Measurements from ENCODE around the gene SETMAR. TPM values are rescaled to one million over a fixed set of nuclear protein-coding genes. Genes with fewer than 3 reads are reported as not detected.

Gene SETMAR
- polyA plus RNA-seq, 1 donor (not counting 4 experiments of a cell fraction or from before 2014, with no cell fraction given): 12.7 TPM

- no peak overlapping the region for H3K4me2 ChIP-seq (ENCODE audit: control insufficient read depth, extremely low read depth, insufficient read depth, low read depth, low read length)
- dilution Hi-C loops (cut with MboI; ENCODE audit: extremely low pct_ligation_motif_present, low sequenced_read_pairs): no loop called here
- H3K4me3 ChIP-seq (ENCODE audit: control insufficient read depth in 2 of 3, extremely low read depth in 1 of 3, insufficient read depth in 2 of 3, low read depth in 1 of 3, low read length in 3 of 3): no peak overlapping the region
- no peak for TF ChIP-seq EZH2 (IDR thresholded peaks at IDR 0.05; ENCODE audit: low read length)
- TF ChIP-seq CTCF (optimal IDR thresholded peaks at IDR 0.05 in 1 of 3, IDR thresholded peaks at IDR 0.05 in 1 of 3, conservative IDR thresholded peaks at IDR 0.05 in 1 of 3; ENCODE audit: extremely low read depth in 1 of 3, insufficient read depth in 2 of 3, low read length in 3 of 3): no peak
- no peaks in the 10 kb centered on the region for H3K9me3 ChIP-seq (ENCODE audit: control insufficient read depth, low read depth, low read length)
- H3K27me3 ChIP-seq (ENCODE audit: control insufficient read depth, extremely low read depth, insufficient read depth, low read length): no peaks in the 10 kb centered on the region
- H3K36me3 ChIP-seq (ENCODE audit: control insufficient read depth in 2 of 2, extremely low read depth in 1 of 2, insufficient read depth in 2 of 2, low read length in 2 of 2): no peaks in the 10 kb centered on the region
- H3K9ac ChIP-seq (ENCODE audit: control insufficient read depth, extremely low read depth, insufficient read depth, low read length): no peak overlapping the region
- H3K4me1 ChIP-seq (ENCODE audit: control insufficient read depth, extremely low read depth, insufficient read depth, low read length): no peaks in the 10 kb centered on the region
- H3K27ac ChIP-seq (ENCODE audit: control insufficient read depth, insufficient read depth, low read length): no peak overlapping the region
- no peaks in the 10 kb centered on the region for H4K20me1 ChIP-seq (ENCODE audit: control insufficient read depth, extremely low read depth, insufficient read depth, low read length)
- no peak for DNase-seq (ENCODE audit: low read depth, low spot score)
- no peak for FAIRE-seq
- no peaks in the 10 kb centered on the region for H3K9me1 ChIP-seq (ENCODE audit: control insufficient read depth, extremely low read depth, insufficient read depth, low read length)
- no peak overlapping the region for H2AFZ ChIP-seq (ENCODE audit: control insufficient read depth, low read length)
- H3K79me2 ChIP-seq (ENCODE audit: control insufficient read depth, insufficient read depth, low read length): no peaks in the 10 kb centered on the region
These were observed 29.8 kb downstream of the SETMAR start for GRCh38 chr3:4332991-4333390.

GRCh38 chr3:4334548-4334947 is 31.4 kb downstream of the SETMAR start:
- no peaks in the 10 kb centered on the region for H3K9me1 ChIP-seq (ENCODE audit: control insufficient read depth, extremely low read depth, insufficient read depth, low read length)
- no peaks in the 10 kb centered on the region for H3K79me2 ChIP-seq (ENCODE audit: control insufficient read depth, insufficient read depth, low read length)
- no peak overlapping the region for H3K4me3 ChIP-seq (ENCODE audit: control insufficient read depth in 2 of 3, extremely low read depth in 1 of 3, insufficient read depth in 2 of 3, low read depth in 1 of 3, low read length in 3 of 3)
- no peak overlapping the region for H2AFZ ChIP-seq (ENCODE audit: control insufficient read depth, low read length)
- no peak overlapping the region for H3K9ac ChIP-seq (ENCODE audit: control insufficient read depth, extremely low read depth, insufficient read depth, low read length)
- TF ChIP-seq EZH2 (IDR thresholded peaks at IDR 0.05; ENCODE audit: low read length) (no peak), CTCF (optimal IDR thresholded peaks at IDR 0.05 in 1 of 3, IDR thresholded peaks at IDR 0.05 in 1 of 3, conservative IDR thresholded peaks at IDR 0.05 in 1 of 3; ENCODE audit: extremely low read depth in 1 of 3, insufficient read depth in 2 of 3, low read length in 3 of 3) (no peak)
- no peaks in the 10 kb centered on the region for H3K4me1 ChIP-seq (ENCODE audit: control insufficient read depth, extremely low read depth, insufficient read depth, low read length)
- no peak for DNase-seq (ENCODE audit: low read depth, low spot score)
- H4K20me1 ChIP-seq (ENCODE audit: control insufficient read depth, extremely low read depth, insufficient read depth, low read length): no peaks in the 10 kb centered on the region
- no peaks in the 10 kb centered on the region for H3K27me3 ChIP-seq (ENCODE audit: control insufficient read depth, extremely low read depth, insufficient read depth, low read length)
- no peaks in the 10 kb centered on the region for H3K9me3 ChIP-seq (ENCODE audit: control insufficient read depth, low read depth, low read length)
- FAIRE-seq: no peak
- dilution Hi-C loops (cut with MboI; ENCODE audit: extremely low pct_ligation_motif_present, low sequenced_read_pairs): no loop called here
- no peak overlapping the region for H3K4me2 ChIP-seq (ENCODE audit: control insufficient read depth, extremely low read depth, insufficient read depth, low read depth, low read length)
- no peak overlapping the region for H3K27ac ChIP-seq (ENCODE audit: control insufficient read depth, insufficient read depth, low read length)
- no peaks in the 10 kb centered on the region for H3K36me3 ChIP-seq (ENCODE audit: control insufficient read depth in 2 of 2, extremely low read depth in 1 of 2, insufficient read depth in 2 of 2, low read length in 2 of 2)

Data from keratinocyte (primary cell).